Measurements from ENCODE around the gene METTL16. TPM values are rescaled to one million over a fixed set of nuclear protein-coding genes. Genes with fewer than 3 reads are reported as not detected.
"Not testable (repeated sequence)": the region's sequence is repeated elsewhere in the genome, so short reads cannot be mapped to it uniquely, and the experiment has no call there.

Gene METTL16
- total and polyA plus RNA-seq, 12 donors, result 9.9 to 31.9 (median 26.5) TPM

- 67 to 72% methylated on average over 5 of the region's 5 CpGs for WGBS, 2 donors
- Histone ChIP-seq H3K4me1 (peaks cover 0 to 23% (median 0%) of the 10 kb centered on the region in 9 donors), H3K36me3 (peaks cover 0 to 29% (median 6%) of the 10 kb centered on the region in 9 donors), H3K9me3 (peaks cover 0 to 13% (median 5%) of the 10 kb centered on the region in 11 donors), H3K4me3 (no peak overlapping the region), H3K27me3 (no peaks in the 10 kb centered on the region), H3K27ac (peak overlapping the region in 1 of 10 donors; percentile 10)
- TF ChIP-seq, protein P1, sequence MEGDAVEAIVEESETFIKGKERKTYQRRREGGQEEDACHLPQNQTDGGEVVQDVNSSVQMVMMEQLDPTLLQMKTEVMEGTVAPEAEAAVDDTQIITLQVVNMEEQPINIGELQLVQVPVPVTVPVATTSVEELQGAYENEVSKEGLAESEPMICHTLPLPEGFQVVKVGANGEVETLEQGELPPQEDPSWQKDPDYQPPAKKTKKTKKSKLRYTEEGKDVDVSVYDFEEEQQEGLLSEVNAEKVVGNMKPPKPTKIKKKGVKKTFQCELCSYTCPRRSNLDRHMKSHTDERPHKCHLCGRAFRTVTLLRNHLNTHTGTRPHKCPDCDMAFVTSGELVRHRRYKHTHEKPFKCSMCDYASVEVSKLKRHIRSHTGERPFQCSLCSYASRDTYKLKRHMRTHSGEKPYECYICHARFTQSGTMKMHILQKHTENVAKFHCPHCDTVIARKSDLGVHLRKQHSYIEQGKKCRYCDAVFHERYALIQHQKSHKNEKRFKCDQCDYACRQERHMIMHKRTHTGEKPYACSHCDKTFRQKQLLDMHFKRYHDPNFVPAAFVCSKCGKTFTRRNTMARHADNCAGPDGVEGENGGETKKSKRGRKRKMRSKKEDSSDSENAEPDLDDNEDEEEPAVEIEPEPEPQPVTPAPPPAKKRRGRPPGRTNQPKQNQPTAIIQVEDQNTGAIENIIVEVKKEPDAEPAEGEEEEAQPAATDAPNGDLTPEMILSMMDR (IDR thresholded peaks at IDR 0.05), result no peak
- no peak for ATAC-seq
- intact Hi-C loops (cut with DNase I), result no loop called here
- no peak for DNase-seq
These were observed 61.6 kb downstream of the METTL16 start for GRCh38 chr17:2450016-2450650.

- ATAC-seq, result no peak
These were observed 62.2 kb downstream of the METTL16 start for GRCh38 chr17:2449486-2449885.

GRCh38 chr17:2447479-2447878 is 64.2 kb downstream of the METTL16 start:
- H3K4me3 ChIP-seq; H3K27me3 ChIP-seq; ATAC-seq; intact Hi-C loops (cut with DNase I); DNase-seq; H3K27ac ChIP-seq: not testable (repeated sequence)
- peaks cover 0 to 15% (median 0%) of the 10 kb centered on the region in 9 donors for H3K36me3 ChIP-seq
- peaks cover 0 to 23% (median 0%) of the 10 kb centered on the region in 9 donors for H3K4me1 ChIP-seq
- WGBS, 2 donors, result 92% methylated on average over 11 of the region's 29 CpGs; no CpG with 5 or more reads in 1 of the 2 donors
- H3K9me3 ChIP-seq, result peaks cover 0 to 13% (median 5%) of the 10 kb centered on the region in 11 donors

More at GRCh38 chr17:2449486-2449885, 62.2 kb downstream of the METTL16 start:
- DNase-seq, result no peak
- Histone ChIP-seq H3K27me3 (no peaks in the 10 kb centered on the region), H3K4me1 (peaks cover 0 to 23% (median 0%) of the 10 kb centered on the region in 9 donors), H3K27ac (no peak overlapping the region), H3K9me3 (peaks cover 0 to 13% (median 5%) of the 10 kb centered on the region in 11 donors), H3K4me3 (no peak overlapping the region), H3K36me3 (peaks cover 0 to 23% (median 0%) of the 10 kb centered on the region in 9 donors)
- intact Hi-C loops (cut with DNase I), result no loop called here
- WGBS, 2 donors, result 63 to 74% methylated on average over 2 of the region's 2 CpGs
- TF ChIP-seq, protein P1 (IDR thresholded peaks at IDR 0.05), result no peak

- H3K27me3 ChIP-seq, result no peaks in the 10 kb centered on the region
- H3K36me3 ChIP-seq, result peaks cover 0 to 20% (median 5%) of the 10 kb centered on the region in 9 donors
- ATAC-seq, result no peak
- no peak overlapping the region for H3K27ac ChIP-seq
- H3K4me1 ChIP-seq, result peaks cover 0 to 12% (median 0%) of the 10 kb centered on the region in 9 donors
- no peak overlapping the region for H3K4me3 ChIP-seq
- intact Hi-C loops (cut with DNase I), result no loop called here
- TF ChIP-seq, protein P1 (IDR thresholded peaks at IDR 0.05), result no peak
- no peak for DNase-seq
- WGBS, 2 donors, result 96 to 100% methylated on average over 1 of the region's 1 CpG
- H3K9me3 ChIP-seq, result peaks cover 0 to 13% (median 5%) of the 10 kb centered on the region in 11 donors
These were observed 66.0 kb downstream of the METTL16 start for GRCh38 chr17:2445638-2446037.

GRCh38 chr17:2444382-2444781 is 67.3 kb downstream of the METTL16 start:
- TF ChIP-seq, protein P1 (IDR thresholded peaks at IDR 0.05), result no peak
- Histone ChIP-seq H3K4me1 (peaks cover 0 to 10% (median 0%) of the 10 kb centered on the region in 9 donors), H3K9me3 (peaks cover 0 to 13% (median 5%) of the 10 kb centered on the region in 11 donors), H3K4me3 (no peak overlapping the region), H3K27me3 (no peaks in the 10 kb centered on the region), H3K27ac (no peak overlapping the region), H3K36me3 (peaks cover 0 to 33% (median 9%) of the 10 kb centered on the region in 9 donors)
- DNase-seq (no peak), ATAC-seq (no peak)
- intact Hi-C loops (cut with DNase I), result no loop called here
- WGBS, 2 donors, result 98% methylated on average over 8 of the region's 8 CpGs

Data from heart right ventricle (tissue), 16 donors.